ENCODE measurements around the gene LTBP3. TPM values are rescaled to one million over a fixed set of nuclear protein-coding genes. Genes with fewer than 3 reads are reported as not detected.

Gene LTBP3
- total RNA-seq, 1 experiment from 2014 or later = 10.6 TPM

DNA sequence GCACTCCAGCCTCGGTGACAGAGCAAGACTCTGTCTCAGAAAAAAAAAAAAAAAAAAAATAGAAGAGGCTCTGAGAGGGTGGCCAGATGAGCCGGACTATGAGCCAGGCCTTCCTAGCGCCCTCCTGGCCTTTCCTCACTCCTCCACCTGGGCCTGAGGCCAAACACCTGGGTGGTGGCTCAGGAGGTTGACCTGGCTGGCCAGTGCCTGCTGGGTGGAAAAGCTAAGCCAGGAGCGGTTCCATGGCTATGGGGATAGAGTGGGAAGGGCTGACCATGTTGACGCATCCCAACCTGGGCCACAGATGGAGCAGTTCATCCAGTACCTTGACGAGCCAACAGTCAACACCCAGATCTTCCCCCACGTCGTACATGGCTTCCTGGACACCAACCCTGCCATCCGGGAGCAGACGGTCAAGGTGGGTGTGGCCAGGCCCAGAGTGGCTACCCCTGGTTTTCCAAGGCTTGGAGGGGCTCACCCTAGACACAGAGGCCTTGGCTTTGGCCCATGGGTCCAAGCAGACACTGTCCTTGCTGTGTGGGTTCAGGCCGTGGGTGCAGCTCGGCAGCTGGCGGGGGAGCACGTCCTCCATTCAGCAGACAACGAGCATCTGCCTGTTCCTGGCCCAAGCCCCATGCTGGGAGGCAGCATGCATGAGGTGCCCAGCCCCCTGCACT, 25.6 kb downstream of the LTBP3 start:
- no peak overlapping the region for H2AK5ac ChIP-seq (ENCODE audit: insufficient read length, low read length)
- no peak overlapping the region for H3K18ac ChIP-seq (ENCODE audit: insufficient read length, low read depth, low read length)
- no peak overlapping the region for H3T11ph ChIP-seq (ENCODE audit: low read length)
- no peaks in the 10 kb centered on the region for H3K27me3 ChIP-seq (ENCODE audit: insufficient read depth, low read length)
- H4K20me1 ChIP-seq (ENCODE audit: control insufficient read depth, insufficient read depth, insufficient read length) = no peaks in the 10 kb centered on the region
- no peak overlapping the region for H2BK20ac ChIP-seq (ENCODE audit: low read depth, low read length, poor library complexity, severe bottlenecking)
- peaks cover 13 to 64% (median 55%) of the 10 kb centered on the region in 3 experiments for H3K36me3 Mint-ChIP-seq (ENCODE audit: insufficient read depth in 1 of 3, low read depth in 3 of 3)
- H3K4me1 ChIP-seq (ENCODE audit: insufficient read depth, low read length) = no peaks in the 10 kb centered on the region
- no peak overlapping the region for H3K56ac ChIP-seq (ENCODE audit: insufficient read length, low read depth, low read length)
- H3K79me2 ChIP-seq (ENCODE audit: insufficient read depth, low read length) = no peaks in the 10 kb centered on the region
- H2AFZ ChIP-seq (ENCODE audit: low read length) = no peak overlapping the region
- no peak overlapping the region for H3K4ac ChIP-seq (ENCODE audit: low read depth, low read length)
- H4K8ac ChIP-seq (replicated peaks; ENCODE audit: insufficient read length, low read depth, low read length) = no peak overlapping the region
- TF ChIP-seq, protein P1, sequence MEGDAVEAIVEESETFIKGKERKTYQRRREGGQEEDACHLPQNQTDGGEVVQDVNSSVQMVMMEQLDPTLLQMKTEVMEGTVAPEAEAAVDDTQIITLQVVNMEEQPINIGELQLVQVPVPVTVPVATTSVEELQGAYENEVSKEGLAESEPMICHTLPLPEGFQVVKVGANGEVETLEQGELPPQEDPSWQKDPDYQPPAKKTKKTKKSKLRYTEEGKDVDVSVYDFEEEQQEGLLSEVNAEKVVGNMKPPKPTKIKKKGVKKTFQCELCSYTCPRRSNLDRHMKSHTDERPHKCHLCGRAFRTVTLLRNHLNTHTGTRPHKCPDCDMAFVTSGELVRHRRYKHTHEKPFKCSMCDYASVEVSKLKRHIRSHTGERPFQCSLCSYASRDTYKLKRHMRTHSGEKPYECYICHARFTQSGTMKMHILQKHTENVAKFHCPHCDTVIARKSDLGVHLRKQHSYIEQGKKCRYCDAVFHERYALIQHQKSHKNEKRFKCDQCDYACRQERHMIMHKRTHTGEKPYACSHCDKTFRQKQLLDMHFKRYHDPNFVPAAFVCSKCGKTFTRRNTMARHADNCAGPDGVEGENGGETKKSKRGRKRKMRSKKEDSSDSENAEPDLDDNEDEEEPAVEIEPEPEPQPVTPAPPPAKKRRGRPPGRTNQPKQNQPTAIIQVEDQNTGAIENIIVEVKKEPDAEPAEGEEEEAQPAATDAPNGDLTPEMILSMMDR (conservative IDR thresholded peaks at IDR 0.05) = no peak
- H3K27me3 Mint-ChIP-seq (ENCODE audit: low read depth) = peaks cover 1% of the 10 kb centered on the region; the same call in 1 of the 2 replicates
- no peak overlapping the region for H3K4me3 Mint-ChIP-seq
- no peaks in the 10 kb centered on the region; a peak in 1 of 5 replicates for H3K9me3 Mint-ChIP-seq
- H3K9ac ChIP-seq (ENCODE audit: extremely low read depth, insufficient read length, low read length) = no peak overlapping the region
- H3K14ac ChIP-seq (ENCODE audit: insufficient read depth, low read length) = no peak overlapping the region
- no peak overlapping the region for H2BK5ac ChIP-seq (ENCODE audit: insufficient read length, low read length)
- no peak overlapping the region for H3K27ac Mint-ChIP-seq
- H2BK120ac ChIP-seq (ENCODE audit: low read depth, low read length, poor library complexity, severe bottlenecking) = no peak overlapping the region
- no peak overlapping the region for H2BK12ac ChIP-seq (ENCODE audit: insufficient read length, low read depth, low read length)
- H3K23me2 ChIP-seq (ENCODE audit: insufficient read length, low read depth, low read length, poor library complexity, severe bottlenecking) = no peaks in the 10 kb centered on the region
- no peaks in the 10 kb centered on the region for H3K79me1 ChIP-seq (ENCODE audit: insufficient read depth, low read depth, low read length, poor library complexity, severe bottlenecking)
- DNase-seq = no peak
- no peak overlapping the region for H2BK15ac ChIP-seq (ENCODE audit: low read depth, low read length)
- no peak overlapping the region for H3K23ac ChIP-seq (ENCODE audit: insufficient read length, low read depth, low read length)
- H3K27ac ChIP-seq (ENCODE audit: insufficient read length, low read depth, low read length) = no peak overlapping the region
- H4K91ac ChIP-seq (ENCODE audit: insufficient read length, low read depth, low read length) = no peak overlapping the region
- H3K4me2 ChIP-seq (ENCODE audit: insufficient read depth, insufficient read length, low read length) = no peak overlapping the region
- WGBS (ENCODE audit: extremely low coverage, insufficient read length, low lambda C conversion rate) = no CpG with 5 or more reads among the region's 15 CpGs
- no peaks in the 10 kb centered on the region for H3K4me1 Mint-ChIP-seq
- H4K5ac ChIP-seq (ENCODE audit: insufficient read length, low read depth, low read length) = no peak overlapping the region
- no peaks in the 10 kb centered on the region for H3K9me3 ChIP-seq (ENCODE audit: control insufficient read depth, low read depth, low read length)

Measured in H9 (cell line).